Right renal pelvis (tissue), 4 donors: ENCODE results near the gene ZYG11A. TPM values are rescaled to one million over a fixed set of nuclear protein-coding genes. Genes with fewer than 3 reads are reported as not detected.
"Not testable (repeated sequence)": the region's sequence is repeated elsewhere in the genome, so short reads cannot be mapped to it uniquely, and the experiment has no call there.

Experiments
- DNase-seq, 4 donors: peaks; one replicate each; pipeline ENCODE4 v3.0.0-alpha.2; 2013; ENCODE audit warnings: low read depth in 4 of 4, low spot score in 3 of 4, missing footprints in 1 of 4
- polyA plus RNA-seq, 4 donors: library from polyadenylated mRNA; unstranded; fragments of 120-200 nt; gene quantifications; one replicate each; pipeline ENCODE4 v1.2.1, GENCODE V29; 2013; ENCODE audit not compliant: insufficient read length in 4 of 4

ZYG11A gene
- under 1 TPM; 0.06 to 0.14 (median 0.12) TPM for polyA plus RNA-seq

- peak; percentile 31 to 44 (median 36) for DNase-seq
These were observed at the start of gene ZYG11A for GRCh38 chr1:52842643-52843310. Gene ZYG11A (plus strand): TSS chr1:52842760. CDS start chr1:52842884, 124 bp downstream.

GRCh38 chr1:52793717-52794116 is 48.8 kb upstream of the ZYG11A start:
- not testable (repeated sequence) for DNase-seq

- no peak for DNase-seq
These were observed 47.1 kb upstream of the ZYG11A start for GRCh38 chr1:52795464-52795863.

GRCh38 chr1:52798331-52798730 is 44.2 kb upstream of the ZYG11A start:
- no peak for DNase-seq

- no peak for DNase-seq
These were observed 41.5 kb upstream of the ZYG11A start for GRCh38 chr1:52801011-52801410.

GRCh38 chr1:52804083-52804482 is 38.5 kb upstream of the ZYG11A start:
- DNase-seq: not testable (repeated sequence)

- no peak for DNase-seq
These were observed 28.1 kb upstream of the ZYG11A start for GRCh38 chr1:52814465-52814864.

- DNase-seq: not testable (repeated sequence)
These were observed 21.7 kb upstream of the ZYG11A start for GRCh38 chr1:52820830-52821229.

- no peak for DNase-seq
These were observed 16.7 kb upstream of the ZYG11A start for GRCh38 chr1:52825868-52826267.

- DNase-seq: no peak
These were observed 7.8 kb upstream of the ZYG11A start for GRCh38 chr1:52834798-52835197.

GRCh38 chr1:52836035-52836434 is 6.5 kb upstream of the ZYG11A start:
- no peak for DNase-seq

- DNase-seq: not testable (repeated sequence)
These were observed 3.4 kb upstream of the ZYG11A start for GRCh38 chr1:52839175-52839574.

- DNase-seq: not testable (repeated sequence)
These were observed 2.6 kb downstream of the ZYG11A start for GRCh38 chr1:52845119-52845518.

- DNase-seq: no peak
These were observed 5.9 kb downstream of the ZYG11A start for GRCh38 chr1:52848423-52848822.

GRCh38 chr1:52850951-52851350 is 8.4 kb downstream of the ZYG11A start:
- no peak for DNase-seq

GRCh38 chr1:52852854-52853253 is 10.3 kb downstream of the ZYG11A start:
- DNase-seq: no peak

GRCh38 chr1:52855584-52855983 is 13.0 kb downstream of the ZYG11A start:
- no peak for DNase-seq

GRCh38 chr1:52856026-52856425 is 13.5 kb downstream of the ZYG11A start:
- DNase-seq: no peak

- DNase-seq: no peak
These were observed 14.9 kb downstream of the ZYG11A start for GRCh38 chr1:52857443-52857842.

- DNase-seq: no peak
These were observed 20.3 kb downstream of the ZYG11A start for GRCh38 chr1:52862666-52863458.

- no peak for DNase-seq
These were observed 24.7 kb downstream of the ZYG11A start for GRCh38 chr1:52867087-52867863.
